ENCODE results near the gene DOP1B.

GRCh38 chr21:36134803-36135390 lies 21.7 kb upstream of the DOP1B start, which contains the start of gene CBR3:
- TF ChIP-seq CTCF (IDR thresholded peaks at IDR 0.05 in 8 of 11, conservative IDR thresholded peaks at IDR 0.05 in 3 of 11) (no peak), POLR2A (IDR thresholded peaks at IDR 0.05) (no peak)

All from spleen (tissue), 7 donors.